Cerebellar nuclear complex (tissue), 1 donor: ENCODE data around the gene GPR33.
"Not testable (repeated sequence)": the region's sequence is repeated elsewhere in the genome, so short reads cannot be mapped to it uniquely, and the experiment has no call there.

Experiments
- DNase-seq, 2 experiments: peaks; one replicate each; lab custom pipeline; 2025; lab: John Stamatoyannopoulos, UW

The GPR33 gene

DNA sequence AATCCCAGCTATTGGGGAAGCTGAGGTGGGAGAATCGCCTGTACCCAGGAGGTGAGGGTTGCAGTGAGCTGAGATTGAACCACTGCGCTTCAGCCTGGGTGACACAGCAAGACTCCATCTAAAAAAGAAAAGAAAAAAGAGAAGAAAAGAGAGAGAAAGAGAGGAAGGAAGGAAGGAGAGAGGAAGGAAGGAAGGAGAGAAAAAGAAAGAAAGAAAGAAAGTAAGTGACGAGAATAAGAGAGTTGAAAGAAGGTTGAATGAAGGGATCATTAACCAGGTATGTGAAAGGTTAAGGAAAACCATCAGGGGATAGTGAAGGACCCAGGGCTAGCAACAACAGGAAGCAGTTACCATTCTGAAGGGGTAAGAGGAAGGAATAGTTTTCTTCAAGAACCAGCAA lies 26.3 kb downstream of the GPR33 start:
- DNase-seq = no peak

DNA sequence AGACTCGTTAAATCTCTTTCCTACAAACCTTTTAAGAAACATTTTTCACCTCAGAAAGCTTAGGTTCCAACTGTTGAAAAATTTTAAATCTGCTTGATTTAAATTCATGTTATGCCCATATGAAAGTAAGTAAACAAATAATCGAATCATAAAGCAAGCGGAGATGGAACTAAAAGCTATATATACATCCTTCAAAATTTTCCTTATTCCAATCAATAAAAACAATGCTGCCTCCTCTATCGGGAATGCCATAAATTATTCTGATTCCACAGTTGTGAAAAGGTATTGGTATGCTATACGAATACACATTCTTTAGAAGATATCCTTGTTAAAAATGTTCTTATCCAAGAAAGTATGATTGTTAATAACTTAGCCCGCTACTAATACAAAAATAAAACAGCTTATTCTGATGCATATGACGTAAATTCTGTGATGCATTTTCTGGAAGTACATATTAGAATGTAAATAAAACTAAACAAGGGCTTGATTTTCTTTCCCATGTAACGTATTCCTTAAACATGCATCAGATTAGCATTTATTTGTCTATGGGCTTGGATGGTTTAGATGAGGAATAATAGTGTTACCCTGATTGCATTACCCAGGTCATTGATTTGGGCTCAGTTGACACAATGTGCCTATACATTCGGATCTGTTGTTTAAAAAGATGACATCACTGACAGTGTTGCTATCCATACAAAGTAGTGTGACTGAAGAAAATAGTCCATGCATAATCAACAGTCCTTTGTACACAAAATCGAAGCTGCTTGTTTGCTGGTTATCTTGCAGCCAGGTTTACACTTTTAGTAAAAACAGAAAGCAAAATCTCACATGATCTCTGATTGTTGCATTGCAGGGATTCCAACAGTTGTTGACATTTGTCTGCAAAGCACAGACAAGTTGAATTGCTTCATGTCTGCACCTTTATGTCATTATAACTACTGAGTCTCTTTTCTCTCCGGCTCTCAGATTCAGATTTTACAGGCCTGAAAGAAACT lies 29.9 kb downstream of the GPR33 start:
- DNase-seq = no peak

- DNase-seq = peak; percentile 56 to 90
Observed at GRCh38 chr14:31456841-31457664, 30.8 kb downstream of the GPR33 start, which contains the start of gene DTD2. DTD2 (minus strand) TSS chr14:31457506; CDS start chr14:31457393, 113 bp downstream.

DNA sequence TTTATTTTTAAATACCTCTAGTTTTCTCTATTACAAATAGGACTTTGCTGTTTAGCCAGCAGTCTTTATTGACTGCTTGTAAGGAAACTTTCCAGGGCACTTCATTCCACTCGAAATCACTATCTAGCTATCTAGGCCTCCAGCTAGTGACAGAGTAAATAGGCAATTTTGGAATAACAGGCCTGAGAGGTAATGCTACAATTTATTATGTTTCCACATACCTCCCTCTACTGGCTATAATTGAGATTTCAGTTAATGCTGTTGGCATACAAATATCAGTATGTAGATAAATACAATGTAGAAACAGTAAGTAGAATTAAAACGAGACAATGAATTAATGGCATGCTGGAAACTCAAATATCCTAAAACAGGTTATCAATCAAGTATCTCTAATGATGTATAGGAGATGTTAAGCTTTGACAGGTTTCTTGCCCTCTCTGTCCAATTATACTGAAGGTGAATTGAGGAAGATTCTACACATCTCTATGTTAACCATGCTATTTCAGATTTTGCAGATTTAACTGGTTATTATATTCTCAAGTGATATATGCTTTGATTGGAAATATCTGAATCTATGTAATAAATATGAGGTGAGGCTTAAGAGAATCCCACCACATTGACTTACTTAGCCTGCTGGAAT lies 37.7 kb downstream of the GPR33 start:
- DNase-seq = no peak

- DNase-seq = no peak
Observed at GRCh38 chr14:31449136-31449535, 38.7 kb downstream of the GPR33 start.

DNA sequence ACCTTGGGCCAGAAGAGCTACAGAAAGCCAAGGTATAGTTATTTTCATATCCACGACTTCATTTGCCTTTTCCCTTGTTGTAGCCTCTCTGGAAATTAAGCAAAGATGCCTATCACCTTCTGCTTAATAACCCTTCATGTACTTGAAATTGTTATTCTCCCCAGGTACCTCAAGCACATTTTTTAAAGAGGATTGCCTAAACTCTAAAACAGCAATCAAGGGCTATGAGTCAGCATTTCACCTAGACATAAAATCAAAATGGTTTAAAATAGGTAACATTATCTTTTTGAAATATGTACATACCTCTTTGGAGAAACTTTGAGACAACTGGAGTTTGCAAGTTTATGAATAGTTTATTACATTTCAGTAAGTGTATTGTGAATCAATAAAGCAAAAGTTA lies 42.1 kb downstream of the GPR33 start:
- DNase-seq = no peak

DNA sequence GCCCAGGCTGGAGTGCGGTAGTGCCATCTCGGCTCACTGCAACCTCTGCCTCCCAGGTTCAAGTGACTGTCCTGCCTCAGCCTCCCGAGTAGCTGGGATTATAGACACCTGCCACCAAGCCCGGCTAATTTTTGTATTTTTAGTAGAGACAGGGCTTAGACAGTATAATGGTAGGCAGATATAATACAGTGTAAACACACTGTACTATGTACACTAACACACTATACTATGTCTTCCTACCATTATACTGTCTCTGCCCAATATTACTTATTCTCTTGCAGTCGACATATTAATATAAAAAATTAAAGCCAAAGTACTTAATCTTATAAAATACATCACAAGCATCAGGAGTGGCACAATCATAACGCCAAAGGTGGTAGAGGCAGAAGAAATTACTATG lies 45.6 kb downstream of the GPR33 start:
- no peak for DNase-seq

- DNase-seq = no peak
Observed at GRCh38 chr14:31441273-31442111, 46.3 kb downstream of the GPR33 start.

DNA sequence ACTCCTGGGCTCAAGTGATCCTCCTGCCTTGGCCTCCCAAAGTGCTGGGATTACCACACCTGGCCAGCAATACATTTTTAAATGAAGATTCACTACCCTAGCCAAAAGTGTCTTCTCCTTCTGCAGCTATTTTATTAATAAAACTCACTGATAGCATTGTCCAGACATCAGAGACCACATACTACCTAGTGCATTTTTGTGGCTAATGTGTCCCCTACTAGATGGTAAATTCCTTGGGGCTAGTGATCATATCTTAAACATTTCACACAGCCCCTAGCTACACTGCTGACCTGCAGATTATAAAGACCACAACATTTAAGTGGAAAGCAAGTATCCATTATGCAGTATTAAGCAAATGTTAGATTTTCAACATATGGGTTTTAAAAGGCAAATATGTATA lies 47.6 kb downstream of the GPR33 start:
- DNase-seq = no peak

- DNase-seq = no peak
Observed at GRCh38 chr14:31439561-31439960, 48.3 kb downstream of the GPR33 start.

DNA sequence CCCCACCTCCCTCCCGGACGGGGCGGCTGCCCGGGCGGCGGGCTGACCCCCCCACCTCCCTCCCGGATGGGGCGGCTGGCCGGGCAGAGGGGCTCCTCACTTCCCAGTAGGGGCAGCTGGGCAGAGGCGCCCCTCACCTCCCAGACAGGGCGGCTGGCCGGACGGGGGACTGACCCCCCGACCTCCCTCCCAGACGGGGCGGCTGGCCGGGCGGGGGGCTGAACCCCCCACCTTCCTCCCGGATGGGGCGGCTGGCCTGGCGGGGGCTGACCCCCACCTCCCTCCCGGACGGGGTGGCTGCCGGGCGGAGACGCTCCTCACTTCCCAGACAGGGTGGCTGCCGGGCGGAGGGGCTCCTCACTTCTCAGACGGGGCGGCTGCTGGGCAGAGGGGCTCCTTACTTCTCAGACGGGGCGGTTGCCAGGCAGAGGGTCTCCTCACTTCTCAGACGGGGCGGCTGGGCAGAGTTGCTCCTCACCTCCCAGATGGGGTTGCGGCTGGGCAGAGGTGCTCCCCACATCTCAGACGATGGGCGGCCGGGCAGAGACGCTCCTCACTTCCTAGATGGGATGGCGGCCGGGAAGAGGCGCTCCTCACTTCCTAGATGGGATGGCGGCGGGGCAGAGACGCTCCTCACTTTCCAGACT lies 50.7 kb downstream of the GPR33 start:
- not testable (repeated sequence) for DNase-seq

GRCh38 chr14:31435276-31435675 lies 52.6 kb downstream of the GPR33 start:
- no peak for DNase-seq
